HCT116 (cell line): ENCODE data around the gene PRPF40B. TPM values are rescaled to one million over a fixed set of nuclear protein-coding genes. Genes with fewer than 3 reads are reported as not detected.

ENCODE experiments used
- ATAC-seq: fragments of 200-7000 bp; cut with Tn5 transposase; 2 replicates; pipeline ENCODE4 v1.9.1; 2020; ENCODE audit warnings: mild to moderate bottlenecking, moderate library complexity
- BruUV-seq: library from RNA; stranded (reverse); fragments of 400-500 nt; replicated peaks from 2 replicates; lab custom pipeline; 2021; lab: Mats Ljungman, UMichigan
- CTCF ChIA-PET: fragments of 300-600 bp; sonication (Branson Sonifier 250); formaldehyde crosslinking; loops from one replicate; lab custom pipeline; 2021; ENCODE audit warnings: antibody characterized with exemption; lab: Charles Lee
- POLR2A ChIA-PET: fragments of 300-600, 350-600 bp; sonication (Branson Sonifier 250); formaldehyde crosslinking; loops from one replicate; lab custom pipeline; 2021; ENCODE audit warnings: antibody characterized with exemption; lab: Charles Lee
- RAD21 ChIA-PET, 2 experiments: fragments of 300-600 bp; sonication (Branson Sonifier 250); formaldehyde crosslinking; loops; one replicate each; lab custom pipeline; 2023; ENCODE audit warnings: low total read pairs in 2 of 2; ENCODE audit not compliant: uncharacterized antibody in 2 of 2, unreplicated experiment in 2 of 2, low non-redundant PET in 1 of 2; lab: Charles Lee
- DNase-seq: peaks from one replicate; pipeline ENCODE4 v3.0.0-alpha.2; 2010; ENCODE audit warnings: low read depth, low spot score
- H2AFZ ChIP-seq: fragments of 200-600 bp; shearing (Covaris generic), sonication (generic); 2 replicates; pipeline ENCODE4 v1.6.1; 2017; ENCODE audit warnings: low read depth, mixed run types, mixed read lengths, antibody characterized with exemption, low read length; ENCODE audit not compliant: poor library complexity, severe bottlenecking
- H3K27ac ChIP-seq: 2 replicates; pipeline ENCODE4 v1.5.1; 2012; ENCODE audit warnings: low read depth, low read length
- H3K27me3 ChIP-seq: fragments of 200-600 bp; sonication (generic); 2 replicates; pipeline ENCODE4 v1.6.1; 2016; ENCODE audit warnings: mixed run types, low read length, mixed read lengths; ENCODE audit not compliant: insufficient read depth
- H3K36me3 ChIP-seq, 2 experiments: fragments of 200-500 bp in 1 of 2; fragments of 200-600 bp in 1 of 2; sonication (Bioruptor generic) in 1 of 2; sonication (generic) in 1 of 2; 2 replicates each; pipeline versions ENCODE4 v1.5.1 to v1.6.1; 2014 to 2016; ENCODE audit warnings: low read length in 2 of 2, inconsistent platforms in 1 of 2, mixed read lengths in 1 of 2, mixed run types in 1 of 2; ENCODE audit not compliant: insufficient read depth in 2 of 2, control insufficient read depth in 1 of 2
- H3K4me1 ChIP-seq, 2 experiments: fragments of 200-600 bp in 1 of 2; sonication (generic) in 1 of 2; 2 replicates each; pipeline versions ENCODE4 v1.5.1 to v1.6.1; 2012 to 2017; ENCODE audit warnings: low read length in 2 of 2, inconsistent platforms in 1 of 2, mild to moderate bottlenecking in 1 of 2, mixed read lengths in 1 of 2, mixed run types in 1 of 2, moderate library complexity in 1 of 2; ENCODE audit not compliant: insufficient read depth in 2 of 2, control insufficient read depth in 1 of 2
- H3K4me2 ChIP-seq: fragments of 200-600 bp; sonication (generic); 2 replicates; pipeline ENCODE4 v1.6.1; 2017; ENCODE audit warnings: mixed run types, low read length, mixed read lengths
- H3K4me3 ChIP-seq, 2 experiments: fragments of 200-600 bp in 1 of 2; sonication (generic) in 1 of 2; replicated peaks in 1 of 2; 2 replicates each; pipeline ENCODE4 v1.5.1; 2011 to 2016; ENCODE audit warnings: low read length in 2 of 2, control low read depth in 1 of 2, low read depth in 1 of 2, mild to moderate bottlenecking in 1 of 2, mixed read lengths in 1 of 2, mixed run types in 1 of 2
- H3K79me2 ChIP-seq: fragments of 200-600 bp; sonication (generic); 2 replicates; pipeline ENCODE4 v1.6.1; 2017; ENCODE audit warnings: mild to moderate bottlenecking, mixed run types, low read length, moderate library complexity, mixed read lengths; ENCODE audit not compliant: insufficient read depth
- H3K9ac ChIP-seq: fragments of 200-600 bp; sonication (generic); 2 replicates; pipeline ENCODE4 v1.6.1; 2016; ENCODE audit warnings: low read length, mixed read lengths
- H3K9me2 ChIP-seq: fragments of 200-600 bp; sonication (generic), shearing (Covaris generic); 2 replicates; pipeline ENCODE4 v1.6.1; 2017; ENCODE audit warnings: mixed run types, mild to moderate bottlenecking, moderate library complexity; ENCODE audit not compliant: insufficient read depth
- H3K9me3 ChIP-seq, 2 experiments: fragments of 200-500 bp in 1 of 2; fragments of 200-600 bp in 1 of 2; sonication (Bioruptor generic) in 1 of 2; sonication (generic) in 1 of 2; 2 replicates each; pipeline ENCODE4 v1.6.1; 2014 to 2017; ENCODE audit warnings: low read length in 2 of 2, mixed read lengths in 2 of 2, inconsistent platforms in 1 of 2, low read depth in 1 of 2, mild to moderate bottlenecking in 1 of 2, mixed run types in 1 of 2, moderate library complexity in 1 of 2; ENCODE audit not compliant: control insufficient read depth in 1 of 2, insufficient read depth in 1 of 2
- H4K20me1 ChIP-seq: fragments of 200-600 bp; sonication (generic), shearing (Covaris generic); 2 replicates; pipeline ENCODE4 v1.6.1; 2017; ENCODE audit warnings: mixed run types, mild to moderate bottlenecking, moderate library complexity; ENCODE audit not compliant: insufficient read depth
- CEBPB ChIP-seq: IDR thresholded peaks from 2 replicates; pipeline ENCODE4 v1.6.1; 2012; ENCODE audit warnings: low read depth
- CTCF ChIP-seq, 3 experiments: fragments of 200-600 bp in 1 of 3; sonication (generic) in 1 of 3; IDR thresholded peaks in 2 of 3; conservative IDR thresholded peaks in 1 of 3; 2 replicates each; pipeline ENCODE4 v1.5.1; 2012 to 2017; ENCODE audit warnings: low read depth in 2 of 3, low read length in 2 of 3, antibody characterized with exemption in 1 of 3, borderline replicate concordance in 1 of 3, control low read depth in 1 of 3, mild to moderate bottlenecking in 1 of 3, mixed read lengths in 1 of 3, mixed run types in 1 of 3, moderate library complexity in 1 of 3; ENCODE audit not compliant: insufficient read depth in 1 of 3
- EZH2 ChIP-seq: fragments of 200-600 bp; sonication (generic); IDR thresholded peaks from 2 replicates; pipeline ENCODE4 v1.6.1; 2017; ENCODE audit warnings: antibody characterized with exemption, mixed run types
- FOSL1 ChIP-seq: IDR thresholded peaks from 2 replicates; pipeline ENCODE4 v1.6.1; 2012; ENCODE audit warnings: low read depth
- intact Hi-C: fragments of 100-400 bp; cut with micrococcal nuclease; formaldehyde crosslinking; loops from 2 replicates; pipeline ENCODE4 v1.10.0; 2022
- total RNA-seq: library from RNA; stranded (reverse); gene quantifications from one replicate; pipeline ENCODE4 v1.2.1, GENCODE V29; 2021; ENCODE audit not compliant: unreplicated experiment
- TF ChIP-seq, protein P1 (sequence below): IDR thresholded peaks from 2 replicates; pipeline ENCODE4 v1.6.1; 2011; ENCODE audit warnings: mild to moderate bottlenecking, low read length, moderate library complexity; ENCODE audit not compliant: insufficient replicate concordance; ENCODE audit errors: extremely low read depth

PRPF40B gene
- total RNA-seq, 1 experiment from 2014 or later = 29.0 TPM

GRCh38 chr12:49664591-49665239 is 41.4 kb downstream of the PRPF40B start:
- Histone ChIP-seq H3K4me2 (no peak overlapping the region), H3K36me3 (no peaks in the 10 kb centered on the region), H3K9me2 (0 out of 2 replicates have a peak, but pooled peaks cover 2% of the 10 kb centered on the region), H3K9me3 (no peaks in the 10 kb centered on the region), H3K79me2 (no peaks in the 10 kb centered on the region), H4K20me1 (no peaks in the 10 kb centered on the region), H3K4me3 (no peak overlapping the region), H3K9ac (no peak overlapping the region), H2AFZ (no peak overlapping the region), H3K27ac (no peak overlapping the region), H3K4me1 (peaks cover 0 to 11% of the 10 kb centered on the region in 2 experiments; a peak in 2 of 4 replicates), H3K27me3 (no peaks in the 10 kb centered on the region)
- no TSS peak for BruUV-seq
- DNase-seq (no peak), ATAC-seq (no peak)
- RAD21 ChIA-PET = no interaction called here
- CTCF ChIA-PET = no interaction called here
- POLR2A ChIA-PET = interaction anchor here (1.2 kb wide), 1 partner anchor 77 kb away, joined by 4 read pairs; the partner anchor contains the start of gene TMBIM6
- no peak for TF ChIP-seq FOSL1
- no peak for TF ChIP-seq CEBPB
- TF ChIP-seq CTCF (IDR thresholded peaks at IDR 0.05 in 2 of 3, conservative IDR thresholded peaks at IDR 0.05 in 1 of 3; ENCODE audit: borderline replicate concordance in 1 of 3, insufficient read depth in 1 of 3, low read depth in 2 of 3, low read length in 2 of 3) = no peak
- TF ChIP-seq, protein P1, sequence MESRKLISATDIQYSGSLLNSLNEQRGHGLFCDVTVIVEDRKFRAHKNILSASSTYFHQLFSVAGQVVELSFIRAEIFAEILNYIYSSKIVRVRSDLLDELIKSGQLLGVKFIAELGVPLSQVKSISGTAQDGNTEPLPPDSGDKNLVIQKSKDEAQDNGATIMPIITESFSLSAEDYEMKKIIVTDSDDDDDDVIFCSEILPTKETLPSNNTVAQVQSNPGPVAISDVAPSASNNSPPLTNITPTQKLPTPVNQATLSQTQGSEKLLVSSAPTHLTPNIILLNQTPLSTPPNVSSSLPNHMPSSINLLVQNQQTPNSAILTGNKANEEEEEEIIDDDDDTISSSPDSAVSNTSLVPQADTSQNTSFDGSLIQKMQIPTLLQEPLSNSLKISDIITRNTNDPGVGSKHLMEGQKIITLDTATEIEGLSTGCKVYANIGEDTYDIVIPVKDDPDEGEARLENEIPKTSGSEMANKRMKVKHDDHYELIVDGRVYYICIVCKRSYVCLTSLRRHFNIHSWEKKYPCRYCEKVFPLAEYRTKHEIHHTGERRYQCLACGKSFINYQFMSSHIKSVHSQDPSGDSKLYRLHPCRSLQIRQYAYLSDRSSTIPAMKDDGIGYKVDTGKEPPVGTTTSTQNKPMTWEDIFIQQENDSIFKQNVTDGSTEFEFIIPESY = no peak
- TF ChIP-seq EZH2 = no peak
- intact Hi-C loops = no loop called here
